GM18873 (cell line): ENCODE results near the gene PER2.
"Not testable (repeated sequence)": the region's sequence is repeated elsewhere in the genome, so short reads cannot be mapped to it uniquely, and the experiment has no call there.

ENCODE experiments used
- ATAC-seq: cut with Tn5 transposase; IDR thresholded peaks from one replicate; pipeline ENCODE4 v1.9.1; 2021; ENCODE audit warnings: mild to moderate bottlenecking, moderate library complexity, moderate number of reproducible peaks; ENCODE audit not compliant: unreplicated experiment, low FRiP score

Gene PER2

GRCh38 chr2:238313991-238314350 is 25.6 kb upstream of the PER2 start:
- ATAC-seq: no peak

- ATAC-seq: no peak
Observed at GRCh38 chr2:238313289-238313990, 25.0 kb upstream of the PER2 start.

GRCh38 chr2:238310721-238311120 is 22.3 kb upstream of the PER2 start:
- not testable (repeated sequence) for ATAC-seq

GRCh38 chr2:238308177-238308576 is 19.8 kb upstream of the PER2 start:
- ATAC-seq: no peak

GRCh38 chr2:238306672-238306998 is 18.2 kb upstream of the PER2 start:
- no peak for ATAC-seq

GRCh38 chr2:238305965-238306671 is 17.7 kb upstream of the PER2 start:
- no peak for ATAC-seq

GRCh38 chr2:238305092-238305862 is 16.9 kb upstream of the PER2 start:
- no peak for ATAC-seq

GRCh38 chr2:238304116-238304515 is 15.7 kb upstream of the PER2 start:
- no peak for ATAC-seq

GRCh38 chr2:238302751-238303150 is 14.3 kb upstream of the PER2 start:
- no peak for ATAC-seq

- ATAC-seq: no peak
Observed at GRCh38 chr2:238302087-238302486, 13.7 kb upstream of the PER2 start.

GRCh38 chr2:238299803-238300202 is 11.4 kb upstream of the PER2 start:
- no peak for ATAC-seq

GRCh38 chr2:238296638-238297457 is 8.4 kb upstream of the PER2 start:
- no peak for ATAC-seq

GRCh38 chr2:238295144-238296112 is 7.0 kb upstream of the PER2 start:
- ATAC-seq: no peak

- no peak for ATAC-seq
Observed at GRCh38 chr2:238294393-238295143, 6.2 kb upstream of the PER2 start.

- no peak for ATAC-seq
Observed at GRCh38 chr2:238294046-238294392, 5.6 kb upstream of the PER2 start.

GRCh38 chr2:238291550-238292281 is 3.3 kb upstream of the PER2 start:
- no peak for ATAC-seq

GRCh38 chr2:238290715-238291549 is 2.5 kb upstream of the PER2 start:
- no peak for ATAC-seq
